Psoas muscle (tissue), 8 donors: ENCODE results near the gene LOXL1. TPM values are rescaled to one million over a fixed set of nuclear protein-coding genes. Genes with fewer than 3 reads are reported as not detected.

Experiments used
- ATAC-seq, 4 donors: fragments of 200-7000 bp; cut with Tn5 transposase; one replicate each; pipeline ENCODE4 v1.9.1; 2020; ENCODE audit warnings: moderate library complexity in 3 of 4, mild to moderate bottlenecking in 2 of 4
- DNase-seq, 2 donors: peaks; one replicate each; pipeline ENCODE4 v3.0.0-alpha.2; 2020
- H3K27ac ChIP-seq: fragments of 200-600 bp; one replicate; pipeline ENCODE4 v1.8.0; 2022
- H3K27me3 ChIP-seq, 3 donors: fragments of 200-600 bp in 1 of 3; one replicate each; pipeline versions ENCODE4 v1.6.1 to v1.8.0; 2013 to 2022; ENCODE audit warnings: low read length in 2 of 3, mild to moderate bottlenecking in 2 of 3, moderate library complexity in 1 of 3; ENCODE audit not compliant: insufficient read depth in 3 of 3
- H3K36me3 ChIP-seq, 2 donors: fragments of 200-600 bp in 1 of 2; one replicate each; pipeline versions ENCODE4 v1.6.1 to v1.8.0; 2013 to 2022; ENCODE audit warnings: low read depth in 1 of 2, mild to moderate bottlenecking in 1 of 2, moderate library complexity in 1 of 2; ENCODE audit not compliant: insufficient read depth in 1 of 2
- H3K4me1 ChIP-seq: fragments of 200-600 bp; one replicate; pipeline ENCODE4 v1.8.0; 2022
- H3K4me3 ChIP-seq: fragments of 200-600 bp; one replicate; pipeline ENCODE4 v1.8.0; 2022; ENCODE audit warnings: mild to moderate bottlenecking
- H3K9me3 ChIP-seq: fragments of 200-600 bp; one replicate; pipeline ENCODE4 v1.8.0; 2022
- CTCF ChIP-seq: fragments of 200-600 bp; IDR thresholded peaks from one replicate; pipeline ENCODE4 v1.8.0; 2022; ENCODE audit warnings: antibody characterized with exemption
- WGBS, 3 donors: extraction: QIAGEN DNeasy Blood & Tissue Kit; methylation state at CpG; one replicate each; pipeline versions ENCODE4 v1.1.6 to v1.1.7; 2013; 5-methylcytosine and 5-hydroxymethylcytosine counted together
- intact Hi-C, 2 donors: fragments of 100-400 bp; cut with DNase I; formaldehyde crosslinking; loops; one replicate each; pipeline versions ENCODE4 v1.11.0 to v1.14.2; 2022
- polyA plus RNA-seq, 3 donors: library from polyadenylated mRNA; stranded (reverse); fragments of 200-250 nt; gene quantifications; one replicate each; pipeline ENCODE4 v1.2.3, GENCODE V29; 2013
- total RNA-seq, 4 donors: library from RNA; stranded (reverse); fragmentation: NEBNext Ultra II Directional in 2 of 4; extraction: Animal tissue kit (Norgen Biotek cat#: 25700) in 2 of 4; gene quantifications; one replicate each; pipeline versions ENCODE4 v1.2.1 to v1.2.4, GENCODE V29; 2021 to 2023
- donor health status: healthy with polysubstance abuse.
- donor health status: DM: no; HTN: no; CAD: no; lungs with moderate emphysema.
- donor health status: Bipolar disorder and iron deficiency.
- donor health status: healthy.
- donor health status: DM: yes; HTN: yes; CAD: no.
- donor health status: DM: no; HTN: no; CAD: no.
- donor health status: DM: no; HTN: no; CAD: no.
- donor health status: DM: yes; HTN: yes; CAD: no.

Gene LOXL1
- total and polyA plus RNA-seq, 7 donors = 1.6 to 8.7 (median 5.1) TPM

GRCh38 chr15:73939138-73939537, 12.9 kb downstream of the LOXL1 start:
- Histone ChIP-seq H3K27me3 (no peaks in the 10 kb centered on the region), H3K36me3 (no peaks in the 10 kb centered on the region), H3K4me1 (no peaks in the 10 kb centered on the region), H3K9me3 (no peaks in the 10 kb centered on the region), H3K27ac (no peak overlapping the region), H3K4me3 (no peak overlapping the region)
- ATAC-seq (no peak), DNase-seq (peak in 1 of 2 donors; percentile 32)
- no peak for TF ChIP-seq CTCF
- WGBS, 3 donors = 66 to 84% (median 81%) methylated on average over 4 of the region's 4 CpGs
- intact Hi-C loops = no loop called here

DNA sequence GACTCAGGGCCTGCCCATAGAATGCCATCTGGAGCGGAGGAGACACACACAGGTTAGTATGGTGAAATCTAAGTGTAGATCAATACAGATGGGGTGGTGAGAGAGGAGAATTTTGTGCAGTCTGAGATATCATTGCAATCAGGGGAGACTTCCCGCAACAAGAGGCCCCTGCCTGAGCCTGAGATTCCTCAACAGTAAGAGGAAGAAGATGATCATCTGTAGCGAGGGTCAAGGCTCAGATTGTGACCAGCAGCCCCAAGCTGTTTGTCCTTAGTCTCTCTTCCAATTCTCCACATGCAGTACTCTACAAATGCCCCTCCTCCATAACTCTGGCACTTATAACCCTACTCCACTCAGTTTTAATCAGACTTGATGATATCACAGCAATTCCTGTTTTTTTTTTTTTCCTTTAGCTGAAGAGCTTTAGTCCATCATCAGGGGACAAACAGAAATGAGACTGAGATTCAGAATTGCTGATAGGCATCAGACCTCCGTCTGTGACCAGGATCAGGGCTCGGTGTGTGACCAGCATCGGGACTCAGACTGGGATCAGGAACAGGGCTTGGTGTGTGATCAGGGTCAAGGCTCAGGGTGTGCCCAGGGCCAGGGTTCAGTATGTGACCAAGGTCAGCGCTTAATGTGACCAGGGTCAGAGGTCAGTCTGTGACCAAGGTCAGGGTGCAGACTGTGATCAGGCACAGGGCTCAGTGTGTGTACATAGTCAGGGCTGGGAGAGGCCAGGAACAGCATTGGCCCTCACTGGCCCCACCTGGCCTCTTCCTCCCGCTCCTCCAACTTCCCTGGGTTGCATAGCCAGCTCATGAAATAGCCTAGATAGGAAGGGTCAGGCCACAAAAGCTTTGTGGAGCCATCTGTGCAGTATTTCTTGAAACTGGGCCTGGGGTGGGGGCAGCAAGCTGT, 14.1 kb downstream of the LOXL1 start:
- intact Hi-C loops = no loop called here

GRCh38 chr15:73941044-73941443, 14.8 kb downstream of the LOXL1 start:
- no peak overlapping the region for H3K27ac ChIP-seq
- H3K4me3 ChIP-seq = no peak overlapping the region
- H3K27me3 ChIP-seq = no peaks in the 10 kb centered on the region
- no peaks in the 10 kb centered on the region for H3K4me1 ChIP-seq
- intact Hi-C loops = no loop called here
- no peak for TF ChIP-seq CTCF
- peak in 1 of 2 donors; percentile 50 for DNase-seq
- 72 to 100% (median 78%) methylated on average over 1 of the region's 1 CpG for WGBS, 3 donors
- H3K9me3 ChIP-seq = no peaks in the 10 kb centered on the region
- peak in 3 of 4 donors; percentile 24 to 49 (median 31) for ATAC-seq
- H3K36me3 ChIP-seq = no peaks in the 10 kb centered on the region

More for the DNA sequence above, 14.1 kb downstream of the LOXL1 start:
- no peak for TF ChIP-seq CTCF
- peak in 1 of 4 donors; percentile 24 for ATAC-seq
- no peak overlapping the region for H3K27ac ChIP-seq
- no peak overlapping the region for H3K4me3 ChIP-seq
- H3K36me3 ChIP-seq = no peaks in the 10 kb centered on the region
- H3K9me3 ChIP-seq = no peaks in the 10 kb centered on the region
- H3K27me3 ChIP-seq = no peaks in the 10 kb centered on the region
- 86 to 88% (median 87%) methylated on average over 8 of the region's 8 CpGs for WGBS, 3 donors
- H3K4me1 ChIP-seq = no peaks in the 10 kb centered on the region
- peak in 1 of 2 donors; percentile 30 for DNase-seq

GRCh38 chr15:73941449-73941848, 15.2 kb downstream of the LOXL1 start:
- DNase-seq (no peak), ATAC-seq (no peak)
- TF ChIP-seq CTCF = no peak
- Histone ChIP-seq H3K27ac (no peak overlapping the region), H3K9me3 (no peaks in the 10 kb centered on the region), H3K36me3 (peaks cover 0 to under 1% of the 10 kb centered on the region in 2 donors), H3K4me1 (no peaks in the 10 kb centered on the region), H3K4me3 (no peak overlapping the region), H3K27me3 (no peaks in the 10 kb centered on the region)
- intact Hi-C loops = no loop called here
- WGBS, 3 donors = 91 to 100% (median 91%) methylated on average over 3 of the region's 3 CpGs
